ENCODE measurements around the gene KCTD17.

KCTD17 gene

GRCh38 chr22:37105990-37106389 lies 54.4 kb downstream of the KCTD17 start:
- TF ChIP-seq USF1 (IDR thresholded peaks at IDR 0.05) (no peak), REST (IDR thresholded peaks at IDR 0.05; ENCODE audit: low read depth) (no peak), CREB1 (IDR thresholded peaks at IDR 0.05; ENCODE audit: low read depth) (no peak), CEBPB (IDR thresholded peaks at IDR 0.05) (no peak), RAD21 (IDR thresholded peaks at IDR 0.05; ENCODE audit: low read depth) (no peak), EGR1 (IDR thresholded peaks at IDR 0.05) (no peak), ZBTB7A (IDR thresholded peaks at IDR 0.05; ENCODE audit: low read depth) (no peak), TCF12 (IDR thresholded peaks at IDR 0.05; ENCODE audit: low read depth) (no peak), EP300 (IDR thresholded peaks at IDR 0.05; ENCODE audit: borderline replicate concordance) (no peak), YY1 (IDR thresholded peaks at IDR 0.05; ENCODE audit: low read depth) (no peak), MAX (IDR thresholded peaks at IDR 0.05) (no peak), TAF1 (IDR thresholded peaks at IDR 0.05; ENCODE audit: low read depth) (no peak), NFIC (IDR thresholded peaks at IDR 0.05) (no peak), TEAD4 (IDR thresholded peaks at IDR 0.05) (no peak)

GRCh38 chr22:37107816-37108621 lies 56.5 kb downstream of the KCTD17 start:
- TF ChIP-seq EGR1 (IDR thresholded peaks at IDR 0.05) = no peak
- no peak for TF ChIP-seq MAX (IDR thresholded peaks at IDR 0.05)
- no peak for TF ChIP-seq ZBTB7A (IDR thresholded peaks at IDR 0.05; ENCODE audit: low read depth)
- no peak for TF ChIP-seq RAD21 (IDR thresholded peaks at IDR 0.05; ENCODE audit: low read depth)
- no peak for TF ChIP-seq FOXM1 (IDR thresholded peaks at IDR 0.05; ENCODE audit: borderline replicate concordance, low read depth)
- no peak for TF ChIP-seq NFIC (IDR thresholded peaks at IDR 0.05)
- no peak for TF ChIP-seq USF1 (IDR thresholded peaks at IDR 0.05)
- no peak for TF ChIP-seq REST (IDR thresholded peaks at IDR 0.05; ENCODE audit: low read depth)
- no peak for TF ChIP-seq CREB1 (IDR thresholded peaks at IDR 0.05; ENCODE audit: low read depth)
- TF ChIP-seq EP300 (IDR thresholded peaks at IDR 0.05; ENCODE audit: borderline replicate concordance) = no peak
- TF ChIP-seq CEBPB (IDR thresholded peaks at IDR 0.05) = no peak

- TF ChIP-seq NFIC (IDR thresholded peaks at IDR 0.05) = no peak
- no peak for TF ChIP-seq RAD21 (IDR thresholded peaks at IDR 0.05; ENCODE audit: low read depth)
- TF ChIP-seq EP300 (IDR thresholded peaks at IDR 0.05; ENCODE audit: borderline replicate concordance) = no peak
- TF ChIP-seq ZBTB7A (IDR thresholded peaks at IDR 0.05; ENCODE audit: low read depth) = no peak
- no peak for TF ChIP-seq EGR1 (IDR thresholded peaks at IDR 0.05)
- TF ChIP-seq YY1 (IDR thresholded peaks at IDR 0.05; ENCODE audit: low read depth) = no peak
- TF ChIP-seq TEAD4 (IDR thresholded peaks at IDR 0.05) = no peak
- no peak for TF ChIP-seq REST (IDR thresholded peaks at IDR 0.05; ENCODE audit: low read depth)
- TF ChIP-seq CEBPB (IDR thresholded peaks at IDR 0.05) = no peak
- no peak for TF ChIP-seq TAF1 (IDR thresholded peaks at IDR 0.05; ENCODE audit: low read depth)
- no peak for TF ChIP-seq FOXM1 (IDR thresholded peaks at IDR 0.05; ENCODE audit: borderline replicate concordance, low read depth)
- no peak for TF ChIP-seq TCF12 (IDR thresholded peaks at IDR 0.05; ENCODE audit: low read depth)
- no peak for TF ChIP-seq MAX (IDR thresholded peaks at IDR 0.05)
- TF ChIP-seq CREB1 (IDR thresholded peaks at IDR 0.05; ENCODE audit: low read depth) = no peak
- TF ChIP-seq USF1 (IDR thresholded peaks at IDR 0.05) = no peak
Observed at GRCh38 chr22:37109242-37109917, 57.8 kb downstream of the KCTD17 start, which contains the start of gene TMPRSS6. TSS of gene TMPRSS6 (minus strand) at chr22:37109713. CDS start at chr22:37103417, 6,296 bp downstream.

Data from Ishikawa (cell line).